ENCODE results near the gene LYST.

Gene LYST

GRCh38 chr1:235688096-235688495 is 178.6 kb downstream of the LYST start:
- no peaks in the 10 kb centered on the region; the same call in none of the 2 replicates for H3K36me3 ChIP-seq (ENCODE audit: control insufficient read depth, insufficient read depth, low read length)
- no peak for DNase-seq (ENCODE audit: extremely low read depth, insufficient read length)
- TF ChIP-seq, protein P1, sequence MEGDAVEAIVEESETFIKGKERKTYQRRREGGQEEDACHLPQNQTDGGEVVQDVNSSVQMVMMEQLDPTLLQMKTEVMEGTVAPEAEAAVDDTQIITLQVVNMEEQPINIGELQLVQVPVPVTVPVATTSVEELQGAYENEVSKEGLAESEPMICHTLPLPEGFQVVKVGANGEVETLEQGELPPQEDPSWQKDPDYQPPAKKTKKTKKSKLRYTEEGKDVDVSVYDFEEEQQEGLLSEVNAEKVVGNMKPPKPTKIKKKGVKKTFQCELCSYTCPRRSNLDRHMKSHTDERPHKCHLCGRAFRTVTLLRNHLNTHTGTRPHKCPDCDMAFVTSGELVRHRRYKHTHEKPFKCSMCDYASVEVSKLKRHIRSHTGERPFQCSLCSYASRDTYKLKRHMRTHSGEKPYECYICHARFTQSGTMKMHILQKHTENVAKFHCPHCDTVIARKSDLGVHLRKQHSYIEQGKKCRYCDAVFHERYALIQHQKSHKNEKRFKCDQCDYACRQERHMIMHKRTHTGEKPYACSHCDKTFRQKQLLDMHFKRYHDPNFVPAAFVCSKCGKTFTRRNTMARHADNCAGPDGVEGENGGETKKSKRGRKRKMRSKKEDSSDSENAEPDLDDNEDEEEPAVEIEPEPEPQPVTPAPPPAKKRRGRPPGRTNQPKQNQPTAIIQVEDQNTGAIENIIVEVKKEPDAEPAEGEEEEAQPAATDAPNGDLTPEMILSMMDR (IDR thresholded peaks at IDR 0.05; ENCODE audit: insufficient read depth, low read length, poor library complexity, severe bottlenecking) = no peak
- no peaks in the 10 kb centered on the region for H3K27me3 ChIP-seq (replicated peaks; ENCODE audit: control insufficient read depth, insufficient read depth, low read length)
- no peak overlapping the region for H3K4me3 ChIP-seq (replicated peaks; ENCODE audit: low read depth, low read length)

DNA sequence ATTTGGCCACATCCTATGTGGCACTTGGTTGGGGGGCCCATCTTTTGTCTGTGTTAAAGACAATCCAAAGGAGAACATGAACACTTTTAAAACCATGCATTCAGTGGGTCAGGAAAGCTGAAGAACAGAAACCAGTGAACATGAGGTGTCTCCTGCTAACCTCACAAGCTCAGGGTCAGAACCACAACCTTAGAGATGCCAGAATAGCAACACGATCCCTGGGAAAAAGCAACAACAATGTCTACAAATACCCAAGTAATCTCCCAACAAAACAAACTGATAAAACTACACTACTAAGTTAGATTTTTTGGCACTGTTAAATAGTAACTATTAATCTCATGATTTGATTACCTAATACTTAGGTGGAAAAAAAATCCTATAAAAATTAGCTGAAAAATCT is 183.1 kb downstream of the LYST start:
- H3K4me3 ChIP-seq (replicated peaks; ENCODE audit: low read depth, low read length) = no peak overlapping the region
- TF ChIP-seq, protein P1 (IDR thresholded peaks at IDR 0.05; ENCODE audit: insufficient read depth, low read length, poor library complexity, severe bottlenecking) = no peak
- no peaks in the 10 kb centered on the region for H3K27me3 ChIP-seq (replicated peaks; ENCODE audit: control insufficient read depth, insufficient read depth, low read length)
- no peak for DNase-seq (ENCODE audit: extremely low read depth, insufficient read length)
- H3K36me3 ChIP-seq (ENCODE audit: control insufficient read depth, insufficient read depth, low read length) = no peaks in the 10 kb centered on the region; the same call in none of the 2 replicates

- no peak for DNase-seq (ENCODE audit: extremely low read depth, insufficient read length)
- Histone ChIP-seq H3K4me3 (replicated peaks; ENCODE audit: low read depth, low read length) (no peak overlapping the region), H3K27me3 (replicated peaks; ENCODE audit: control insufficient read depth, insufficient read depth, low read length) (no peaks in the 10 kb centered on the region), H3K36me3 (ENCODE audit: control insufficient read depth, insufficient read depth, low read length) (no peaks in the 10 kb centered on the region; the same call in 1 of the 2 replicates)
- TF ChIP-seq, protein P1 (IDR thresholded peaks at IDR 0.05; ENCODE audit: insufficient read depth, low read length, poor library complexity, severe bottlenecking) = no peak
Observed at GRCh38 chr1:235682216-235682615, 184.5 kb downstream of the LYST start.

- Histone ChIP-seq H3K4me3 (replicated peaks; ENCODE audit: low read depth, low read length) (no peak overlapping the region), H3K36me3 (ENCODE audit: control insufficient read depth, insufficient read depth, low read length) (peaks cover 2% of the 10 kb centered on the region), H3K27me3 (replicated peaks; ENCODE audit: control insufficient read depth, insufficient read depth, low read length) (no peaks in the 10 kb centered on the region)
- no peak for DNase-seq (ENCODE audit: extremely low read depth, insufficient read length)
- TF ChIP-seq, protein P1 (IDR thresholded peaks at IDR 0.05; ENCODE audit: insufficient read depth, low read length, poor library complexity, severe bottlenecking) = no peak
Observed at GRCh38 chr1:235679644-235680043, 187.1 kb downstream of the LYST start.

DNA sequence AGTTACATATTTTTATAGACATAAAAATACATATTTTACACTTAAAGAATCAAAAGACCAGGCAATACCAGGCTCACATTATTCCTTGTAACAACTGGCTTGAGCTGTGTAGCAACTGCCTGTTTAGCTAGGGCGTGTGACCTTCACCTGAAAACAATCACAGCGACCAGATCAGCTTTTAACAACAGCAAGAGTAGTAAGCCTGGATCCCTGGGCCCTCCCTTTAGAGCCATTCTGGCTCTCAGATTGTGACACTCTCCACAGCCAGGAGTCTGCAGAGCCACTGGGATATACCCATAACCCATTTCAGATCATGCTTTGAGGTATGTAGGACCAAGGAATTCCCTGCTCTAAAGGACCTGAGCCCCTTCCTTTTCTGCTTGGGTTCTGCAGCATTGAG is 187.7 kb downstream of the LYST start:
- H3K36me3 ChIP-seq (ENCODE audit: control insufficient read depth, insufficient read depth, low read length) = peaks cover 2% of the 10 kb centered on the region
- no peaks in the 10 kb centered on the region for H3K27me3 ChIP-seq (replicated peaks; ENCODE audit: control insufficient read depth, insufficient read depth, low read length)
- H3K4me3 ChIP-seq (replicated peaks; ENCODE audit: low read depth, low read length) = no peak overlapping the region
- TF ChIP-seq, protein P1 (IDR thresholded peaks at IDR 0.05; ENCODE audit: insufficient read depth, low read length, poor library complexity, severe bottlenecking) = no peak
- no peak for DNase-seq (ENCODE audit: extremely low read depth, insufficient read length)
